Subcutaneous abdominal adipose tissue (tissue), 5 donors: ENCODE measurements around the gene CNNM1.

Source experiments
- H3K27ac ChIP-seq: one replicate; pipeline ENCODE4 v1.7.0; 2013; ENCODE audit warnings: low read depth, mild to moderate bottlenecking, inconsistent platforms, low read length, moderate library complexity
- H3K27me3 ChIP-seq, 5 donors: one replicate each; pipeline ENCODE4 v1.7.0; 2013; ENCODE audit warnings: low read length in 5 of 5, inconsistent platforms in 1 of 5; ENCODE audit not compliant: control insufficient read depth in 5 of 5, insufficient read depth in 4 of 5
- H3K36me3 ChIP-seq, 5 donors: one replicate each; pipeline ENCODE4 v1.7.0; 2013; ENCODE audit warnings: low read length in 5 of 5; ENCODE audit not compliant: control insufficient read depth in 5 of 5, insufficient read depth in 5 of 5
- H3K4me1 ChIP-seq, 5 donors: one replicate each; pipeline ENCODE4 v1.7.0; 2013; ENCODE audit warnings: low read length in 5 of 5, mild to moderate bottlenecking in 3 of 5, moderate library complexity in 1 of 5; ENCODE audit not compliant: control insufficient read depth in 5 of 5, insufficient read depth in 5 of 5
- H3K4me3 ChIP-seq, 5 donors: one replicate each; pipeline ENCODE4 v1.7.0; 2013; ENCODE audit warnings: low read length in 5 of 5, low read depth in 1 of 5
- H3K9ac ChIP-seq, 5 donors: one replicate each; pipeline ENCODE4 v1.7.0; 2013; ENCODE audit warnings: low read length in 5 of 5, mild to moderate bottlenecking in 4 of 5, moderate library complexity in 3 of 5
- H3K9me3 ChIP-seq, 5 donors: one replicate each; pipeline ENCODE4 v1.7.0; 2013; ENCODE audit warnings: low read length in 5 of 5; ENCODE audit not compliant: control insufficient read depth in 5 of 5
- donor health status: healthy.
- donor health status: healthy.
- donor health status: healthy.
- donor health status: healthy.
- donor health status: healthy.

The CNNM1 gene

GRCh38 chr10:99366666-99367065 is 37.5 kb downstream of the CNNM1 start:
- H3K9me3 ChIP-seq = no peaks in the 10 kb centered on the region
- no peaks in the 10 kb centered on the region for H3K4me1 ChIP-seq
- H3K36me3 ChIP-seq = no peaks in the 10 kb centered on the region
- H3K27me3 ChIP-seq = no peaks in the 10 kb centered on the region
- H3K9ac ChIP-seq = no peak overlapping the region
- no peak overlapping the region for H3K4me3 ChIP-seq
- no peak overlapping the region for H3K27ac ChIP-seq

- Histone ChIP-seq H3K36me3 (no peaks in the 10 kb centered on the region), H3K27me3 (no peaks in the 10 kb centered on the region), H3K9ac (no peak overlapping the region), H3K9me3 (no peaks in the 10 kb centered on the region), H3K4me1 (peaks cover 0 to 5% (median 4%) of the 10 kb centered on the region in 5 donors), H3K27ac (no peak overlapping the region), H3K4me3 (no peak overlapping the region)
Observed at GRCh38 chr10:99368646-99369045, 39.5 kb downstream of the CNNM1 start.

- Histone ChIP-seq H3K27ac (no peak overlapping the region), H3K4me3 (no peak overlapping the region), H3K9ac (no peak overlapping the region), H3K4me1 (peaks cover 0 to 5% (median 4%) of the 10 kb centered on the region in 5 donors), H3K9me3 (no peaks in the 10 kb centered on the region), H3K27me3 (no peaks in the 10 kb centered on the region), H3K36me3 (no peaks in the 10 kb centered on the region)
Observed at GRCh38 chr10:99369126-99369525, 40.0 kb downstream of the CNNM1 start.

GRCh38 chr10:99369551-99369950 is 40.4 kb downstream of the CNNM1 start:
- Histone ChIP-seq H3K27me3 (no peaks in the 10 kb centered on the region), H3K4me1 (peaks cover 0 to 5% (median 4%) of the 10 kb centered on the region in 5 donors), H3K27ac (no peak overlapping the region), H3K9me3 (no peaks in the 10 kb centered on the region), H3K36me3 (no peaks in the 10 kb centered on the region), H3K9ac (no peak overlapping the region), H3K4me3 (no peak overlapping the region)

GRCh38 chr10:99370993-99371392 is 41.8 kb downstream of the CNNM1 start:
- no peaks in the 10 kb centered on the region for H3K9me3 ChIP-seq
- no peaks in the 10 kb centered on the region for H3K36me3 ChIP-seq
- no peak overlapping the region for H3K9ac ChIP-seq
- H3K4me1 ChIP-seq = peaks cover 0 to 5% (median 4%) of the 10 kb centered on the region in 5 donors
- H3K4me3 ChIP-seq = no peak overlapping the region
- H3K27ac ChIP-seq = no peak overlapping the region
- H3K27me3 ChIP-seq = no peaks in the 10 kb centered on the region

GRCh38 chr10:99372546-99373271 is 43.6 kb downstream of the CNNM1 start:
- Histone ChIP-seq H3K36me3 (no peaks in the 10 kb centered on the region), H3K27ac (no peak overlapping the region), H3K9ac (no peak overlapping the region), H3K27me3 (no peaks in the 10 kb centered on the region), H3K9me3 (no peaks in the 10 kb centered on the region), H3K4me1 (peaks cover 0 to 5% (median 4%) of the 10 kb centered on the region in 5 donors), H3K4me3 (no peak overlapping the region)

GRCh38 chr10:99374526-99374925 is 45.4 kb downstream of the CNNM1 start:
- H3K4me3 ChIP-seq = no peak overlapping the region

GRCh38 chr10:99374972-99375371 is 45.8 kb downstream of the CNNM1 start:
- H3K9ac ChIP-seq = no peak overlapping the region
- H3K9me3 ChIP-seq = no peaks in the 10 kb centered on the region
- H3K36me3 ChIP-seq = no peaks in the 10 kb centered on the region
- H3K4me1 ChIP-seq = peaks cover 0 to 5% (median 4%) of the 10 kb centered on the region in 5 donors
- H3K4me3 ChIP-seq = no peak overlapping the region
- H3K27me3 ChIP-seq = no peaks in the 10 kb centered on the region
- no peak overlapping the region for H3K27ac ChIP-seq

More at GRCh38 chr10:99374526-99374925, 45.4 kb downstream of the CNNM1 start:
- H3K36me3 ChIP-seq = no peaks in the 10 kb centered on the region
- no peaks in the 10 kb centered on the region for H3K27me3 ChIP-seq
- peaks cover 0 to 5% (median 4%) of the 10 kb centered on the region in 5 donors for H3K4me1 ChIP-seq
- H3K9ac ChIP-seq = no peak overlapping the region
- no peak overlapping the region for H3K27ac ChIP-seq
- no peaks in the 10 kb centered on the region for H3K9me3 ChIP-seq

- Histone ChIP-seq H3K9ac (no peak overlapping the region), H3K36me3 (no peaks in the 10 kb centered on the region), H3K9me3 (no peaks in the 10 kb centered on the region), H3K27ac (no peak overlapping the region), H3K4me3 (no peak overlapping the region), H3K4me1 (peaks cover 0 to 5% (median 4%) of the 10 kb centered on the region in 5 donors), H3K27me3 (no peaks in the 10 kb centered on the region)
Observed at GRCh38 chr10:99375426-99375825, 46.3 kb downstream of the CNNM1 start.

GRCh38 chr10:99382176-99382575 is 53.0 kb downstream of the CNNM1 start:
- peaks cover 0 to 10% (median 0%) of the 10 kb centered on the region in 5 donors for H3K27me3 ChIP-seq
- no peak overlapping the region for H3K4me3 ChIP-seq
- H3K9ac ChIP-seq = no peak overlapping the region
- no peaks in the 10 kb centered on the region for H3K36me3 ChIP-seq
- no peaks in the 10 kb centered on the region for H3K4me1 ChIP-seq
- H3K27ac ChIP-seq = no peak overlapping the region
- no peaks in the 10 kb centered on the region for H3K9me3 ChIP-seq
